DOHH2 (cell line): ENCODE data around the gene HIF3A.

Experiments used
- H3F3A ChIP-seq: fragments of 200-600 bp; sonication (generic), shearing (Covaris generic); 2 replicates; pipeline ENCODE4 v1.6.0; 2016; ENCODE audit warnings: antibody characterized with exemption, mild to moderate bottlenecking; ENCODE audit not compliant: control insufficient read depth, insufficient read depth
- H3K27ac ChIP-seq: fragments of 200-600 bp; sonication (generic); 2 replicates; pipeline ENCODE4 v1.5.1; 2014; ENCODE audit warnings: low read depth, mild to moderate bottlenecking, low read length, moderate library complexity
- H3K27me3 ChIP-seq: fragments of 200-600 bp; sonication (generic); 2 replicates; pipeline ENCODE4 v1.6.1; 2014; ENCODE audit warnings: mild to moderate bottlenecking, low read length, mixed read lengths; ENCODE audit not compliant: control insufficient read depth
- H3K36me3 ChIP-seq: fragments of 200-600 bp; sonication (generic); 2 replicates; pipeline ENCODE4 v1.6.1; 2014; ENCODE audit warnings: mild to moderate bottlenecking, low read length, moderate library complexity, mixed read lengths; ENCODE audit not compliant: control insufficient read depth
- H3K4me1 ChIP-seq: fragments of 200-600 bp; sonication (generic); 2 replicates; pipeline ENCODE4 v1.6.1; 2014; ENCODE audit warnings: mild to moderate bottlenecking, low read length, mixed read lengths; ENCODE audit not compliant: control insufficient read depth
- H3K4me2 ChIP-seq: fragments of 200-600 bp; sonication (generic); 2 replicates; pipeline ENCODE4 v1.6.0; 2014; ENCODE audit warnings: mild to moderate bottlenecking, low read length, moderate library complexity
- H3K4me3 ChIP-seq: fragments of 200-600 bp; sonication (generic); 2 replicates; pipeline ENCODE4 v1.5.1; 2014; ENCODE audit warnings: mild to moderate bottlenecking, low read length, mixed read lengths
- H3K79me2 ChIP-seq: fragments of 200-600 bp; sonication (generic); 2 replicates; pipeline ENCODE4 v1.6.1; 2014; ENCODE audit warnings: mild to moderate bottlenecking, low read length, mixed read lengths; ENCODE audit not compliant: control insufficient read depth
- H3K9me2 ChIP-seq: fragments of 200-600 bp; sonication (generic); replicated peaks from 2 replicates; pipeline ENCODE4 v1.6.1; 2014; ENCODE audit warnings: mild to moderate bottlenecking, low read length, mixed read lengths; ENCODE audit not compliant: control insufficient read depth
- H3K9me3 ChIP-seq: fragments of 200-600 bp; sonication (generic); 2 replicates; pipeline ENCODE4 v1.6.1; 2014; ENCODE audit warnings: antibody characterized with exemption, low read length, mixed read lengths; ENCODE audit not compliant: control insufficient read depth, insufficient read depth
- H4K20me1 ChIP-seq: fragments of 200-600 bp; sonication (generic); 2 replicates; pipeline ENCODE4 v1.6.0; 2014; ENCODE audit warnings: low read depth, mild to moderate bottlenecking, antibody characterized with exemption, low read length, moderate library complexity; ENCODE audit not compliant: control insufficient read depth, insufficient read depth
- CTCF ChIP-seq: fragments of 200-600 bp; sonication (generic); IDR thresholded peaks from one replicate; pipeline ENCODE4 v1.5.1; 2014; ENCODE audit warnings: antibody characterized with exemption, mild to moderate bottlenecking, low read depth, low read length; ENCODE audit not compliant: poor library complexity, severe bottlenecking
- EZH2phosphoT487 ChIP-seq: fragments of 200-600 bp; sonication (generic); IDR thresholded peaks from 2 replicates; pipeline ENCODE4 v1.6.1; 2017; ENCODE audit warnings: borderline replicate concordance, mild to moderate bottlenecking, antibody characterized with exemption, low read length, moderate library complexity, mixed read lengths

Gene HIF3A

GRCh38 chr19:46317339-46317738 is 20.5 kb downstream of the HIF3A start:
- TF ChIP-seq EZH2phosphoT487 (no peak), CTCF (no peak)
- no peaks in the 10 kb centered on the region for H3K79me2 ChIP-seq
- no peaks in the 10 kb centered on the region for H3F3A ChIP-seq

GRCh38 chr19:46319613-46320012 is 22.8 kb downstream of the HIF3A start:
- Histone ChIP-seq H4K20me1 (no peaks in the 10 kb centered on the region), H3K79me2 (no peaks in the 10 kb centered on the region), H3K4me1 (no peaks in the 10 kb centered on the region), H3K4me2 (no peak overlapping the region), H3K4me3 (no peak overlapping the region), H3K36me3 (no peaks in the 10 kb centered on the region), H3K9me2 (no peaks in the 10 kb centered on the region), H3K27me3 (no peaks in the 10 kb centered on the region), H3K27ac (no peak overlapping the region), H3K9me3 (no peaks in the 10 kb centered on the region), H3F3A (no peaks in the 10 kb centered on the region)
- TF ChIP-seq CTCF (no peak), EZH2phosphoT487 (no peak)

More at GRCh38 chr19:46317339-46317738, 20.5 kb downstream of the HIF3A start:
- Histone ChIP-seq H3K4me2 (no peak overlapping the region), H3K27me3 (no peaks in the 10 kb centered on the region), H3K4me3 (no peak overlapping the region), H3K27ac (no peak overlapping the region), H3K9me2 (no peaks in the 10 kb centered on the region), H3K4me1 (no peaks in the 10 kb centered on the region), H3K36me3 (no peaks in the 10 kb centered on the region), H4K20me1 (no peaks in the 10 kb centered on the region), H3K9me3 (no peaks in the 10 kb centered on the region)

GRCh38 chr19:46320559-46320958 is 23.7 kb downstream of the HIF3A start:
- Histone ChIP-seq H3F3A (no peaks in the 10 kb centered on the region), H3K27me3 (no peaks in the 10 kb centered on the region), H3K4me2 (no peak overlapping the region), H3K4me1 (no peaks in the 10 kb centered on the region), H4K20me1 (no peaks in the 10 kb centered on the region), H3K9me2 (no peaks in the 10 kb centered on the region), H3K79me2 (no peaks in the 10 kb centered on the region), H3K36me3 (no peaks in the 10 kb centered on the region), H3K9me3 (peaks cover 4% of the 10 kb centered on the region; the same call in 1 of the 2 replicates), H3K4me3 (no peak overlapping the region), H3K27ac (no peak overlapping the region)
- TF ChIP-seq CTCF (no peak), EZH2phosphoT487 (no peak)
